Fibroblast of gingiva (primary cell): Measurements from ENCODE around the gene GTF2F2.
A peak's percentile ranks its signal among the peaks of the same experiment; 100 is the strongest.

ENCODE experiments used
- DNase-seq: peaks from one replicate; pipeline ENCODE4 v3.0.0-alpha.2; 2011; ENCODE audit warnings: low read depth

GTF2F2 gene

DNA sequence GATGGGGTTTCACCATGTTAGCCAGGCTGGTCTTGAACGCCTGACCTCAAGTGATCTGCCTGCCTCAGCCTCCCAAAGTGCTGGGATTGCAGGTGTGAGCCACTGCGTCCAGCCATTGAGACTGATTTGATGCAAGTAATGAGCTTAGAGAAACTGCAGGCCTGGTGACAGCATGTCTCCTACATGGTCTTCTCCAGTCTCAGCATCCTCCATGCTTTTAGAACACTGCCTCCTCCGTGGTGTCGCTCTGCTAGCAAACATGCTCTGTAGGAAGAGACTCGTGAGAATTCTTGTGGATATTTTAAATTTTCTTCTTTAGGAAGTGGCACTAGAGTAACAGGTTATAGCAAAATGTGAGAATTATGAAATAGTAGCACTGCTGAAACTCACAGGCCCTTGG, 183.6 kb downstream of the GTF2F2 start:
- DNase-seq, result no peak

DNA sequence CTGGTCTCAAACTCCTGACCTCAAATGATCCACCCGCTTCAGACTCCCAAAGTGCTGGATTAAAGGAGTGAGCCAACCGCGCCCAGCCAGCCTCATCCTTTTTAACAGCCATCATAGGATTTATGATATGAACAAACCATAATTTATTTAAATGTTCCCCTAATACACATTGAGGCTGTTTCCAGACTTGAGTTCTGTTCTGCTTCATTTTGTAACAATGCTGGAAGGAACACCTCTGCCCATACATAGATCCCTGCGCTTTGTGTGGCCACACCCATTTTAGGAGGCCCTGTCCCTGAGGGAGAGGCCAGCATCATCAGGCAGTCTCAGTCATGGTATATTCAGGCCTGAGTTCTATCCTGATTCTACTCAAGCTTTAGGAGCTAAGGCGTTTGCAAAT, 184.8 kb downstream of the GTF2F2 start:
- no peak for DNase-seq

DNA sequence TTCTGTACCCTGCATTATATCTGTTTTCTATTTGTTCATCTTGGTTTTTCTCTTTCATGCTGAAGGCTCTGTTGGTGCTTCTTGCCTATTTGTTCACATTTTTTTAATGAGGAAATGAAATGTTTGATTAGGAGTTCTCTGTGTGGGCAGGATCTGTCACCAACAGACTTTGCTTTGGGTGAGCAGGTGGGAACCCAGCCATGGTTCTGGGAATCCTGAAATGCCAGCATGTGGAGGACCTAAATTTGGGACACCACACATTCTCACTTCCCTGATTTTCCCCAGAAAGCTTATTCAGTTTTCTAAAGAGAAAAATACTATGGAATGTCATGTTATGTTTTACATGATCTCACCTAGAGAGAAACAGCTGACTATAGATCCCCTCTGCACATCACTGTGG, 186.7 kb downstream of the GTF2F2 start:
- no peak for DNase-seq

DNA sequence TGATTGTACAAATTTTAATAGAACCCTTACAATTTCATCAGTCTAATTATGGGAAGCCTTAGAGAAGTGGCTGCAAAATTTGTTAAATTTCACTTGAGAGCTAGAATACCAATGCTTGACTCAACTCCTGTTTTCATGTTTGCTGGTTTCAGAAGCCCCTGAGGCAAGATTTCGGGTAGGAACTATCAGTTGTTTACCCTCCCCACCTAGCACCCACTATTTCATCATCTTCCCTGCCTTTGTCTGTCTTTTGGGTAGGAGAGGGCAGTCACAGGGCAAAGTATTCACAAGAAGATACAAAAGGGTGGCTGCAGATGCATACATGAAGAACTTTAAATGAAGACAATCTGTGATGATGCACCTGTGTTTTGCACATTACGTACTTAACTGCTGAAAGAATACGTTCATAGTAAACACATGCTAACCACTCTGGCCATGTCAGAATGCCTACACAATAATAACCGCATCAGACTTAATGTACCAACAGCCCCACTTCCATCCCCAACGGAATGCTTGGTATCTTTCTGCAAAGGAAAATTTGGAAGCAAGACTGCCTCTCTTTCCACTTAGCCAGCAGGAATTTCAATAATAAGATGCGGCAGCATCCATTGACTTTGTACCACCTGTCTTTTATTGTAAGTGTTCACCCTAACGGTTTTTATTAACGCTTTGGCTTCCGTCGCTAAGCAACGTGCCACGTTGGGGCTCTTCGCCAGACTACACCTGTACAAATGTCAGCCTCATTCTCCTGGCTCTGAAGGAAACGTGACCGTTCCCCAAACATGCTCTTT, 190.2 kb downstream of the GTF2F2 start:
- no peak for DNase-seq

DNA sequence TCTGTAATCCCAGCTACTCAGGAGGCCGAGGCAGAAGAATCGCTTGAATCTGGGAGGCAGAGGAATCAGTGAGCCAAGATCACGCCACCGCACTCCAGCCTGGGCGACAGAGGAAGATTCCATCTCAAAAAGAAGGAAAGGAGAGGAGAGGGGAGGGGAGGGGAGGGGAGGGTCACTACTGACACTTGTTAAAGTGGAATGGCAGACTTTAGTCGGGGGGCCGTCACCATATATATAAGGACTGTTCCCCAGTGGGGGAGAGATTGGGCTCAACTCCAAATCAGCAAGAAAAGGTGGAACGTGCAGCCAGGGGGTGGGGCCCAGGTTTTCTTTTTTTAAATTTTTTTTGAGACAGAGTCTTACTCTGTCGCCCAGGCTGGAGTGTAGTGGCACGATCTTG, 194.5 kb downstream of the GTF2F2 start:
- DNase-seq, result no peak

DNA sequence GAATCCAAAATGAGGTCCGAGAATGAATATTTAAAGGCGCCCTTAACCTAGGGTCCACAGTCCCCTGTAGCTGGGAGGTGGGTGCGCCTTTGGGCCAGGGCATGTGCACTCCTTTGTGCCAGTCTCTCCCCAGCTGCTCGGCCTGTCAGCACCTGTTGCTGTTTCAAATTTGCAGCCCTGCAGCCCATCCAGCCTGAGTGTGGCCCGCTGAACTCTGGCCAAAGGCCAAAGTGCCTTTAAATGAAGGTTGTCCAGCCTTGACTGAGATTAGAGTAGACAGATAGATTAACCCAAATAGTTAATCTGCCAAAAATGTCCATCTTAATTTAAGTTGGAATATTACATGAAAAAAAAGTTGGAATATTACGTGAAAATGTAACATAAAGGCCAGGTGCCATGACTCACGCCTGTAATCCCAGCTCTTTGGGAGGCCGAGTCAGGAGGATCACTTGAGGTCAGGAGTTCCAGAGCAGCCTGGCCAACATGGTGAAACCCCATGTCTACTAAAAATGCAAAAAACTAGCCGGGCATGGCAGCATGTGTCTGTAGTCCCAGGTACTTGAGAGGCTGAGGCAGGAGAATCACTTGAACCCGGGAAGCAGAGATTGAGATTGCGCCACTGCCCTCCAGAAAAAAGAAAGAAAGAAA, 195.3 kb downstream of the GTF2F2 start:
- DNase-seq, result no peak

DNA sequence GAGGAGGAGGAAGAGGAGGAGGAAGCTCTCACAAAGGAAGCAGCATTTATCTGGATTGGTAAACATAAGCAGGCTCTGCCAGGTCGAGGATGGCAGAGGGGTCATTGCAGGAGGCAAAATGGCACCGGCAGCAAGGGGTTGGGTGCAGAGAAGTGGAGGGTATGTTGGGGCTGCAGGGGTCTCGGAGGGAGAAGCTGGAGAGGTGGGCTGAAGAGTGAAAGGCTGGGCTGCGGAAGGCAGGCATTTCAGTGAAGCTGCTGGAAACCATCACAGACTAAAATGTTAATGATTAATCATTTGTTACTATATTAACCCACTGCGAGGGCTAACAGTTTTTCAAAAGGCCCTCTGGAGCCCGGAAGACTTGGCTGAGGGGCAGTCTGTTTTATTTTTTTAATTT, 196.0 kb downstream of the GTF2F2 start:
- DNase-seq, result no peak

DNA sequence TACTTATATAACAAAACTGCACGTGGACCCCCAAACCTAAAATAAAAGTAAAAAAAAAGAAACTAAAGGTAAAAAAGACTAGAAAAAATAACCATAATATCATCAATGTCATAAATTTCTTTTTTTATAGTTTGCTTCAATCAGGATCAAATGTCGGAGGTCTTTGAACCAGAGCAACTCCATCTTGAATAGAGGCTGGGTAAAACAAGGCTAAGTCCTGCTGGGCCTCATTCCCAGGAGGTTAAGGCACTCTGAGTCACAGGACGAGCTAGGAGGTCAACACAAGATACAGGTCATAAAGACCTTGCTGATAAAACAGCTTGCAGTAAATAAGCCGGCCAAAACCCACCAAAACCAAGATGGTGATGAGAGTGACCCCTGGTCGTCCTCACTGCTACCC, 196.7 kb downstream of the GTF2F2 start:
- no peak for DNase-seq

DNA sequence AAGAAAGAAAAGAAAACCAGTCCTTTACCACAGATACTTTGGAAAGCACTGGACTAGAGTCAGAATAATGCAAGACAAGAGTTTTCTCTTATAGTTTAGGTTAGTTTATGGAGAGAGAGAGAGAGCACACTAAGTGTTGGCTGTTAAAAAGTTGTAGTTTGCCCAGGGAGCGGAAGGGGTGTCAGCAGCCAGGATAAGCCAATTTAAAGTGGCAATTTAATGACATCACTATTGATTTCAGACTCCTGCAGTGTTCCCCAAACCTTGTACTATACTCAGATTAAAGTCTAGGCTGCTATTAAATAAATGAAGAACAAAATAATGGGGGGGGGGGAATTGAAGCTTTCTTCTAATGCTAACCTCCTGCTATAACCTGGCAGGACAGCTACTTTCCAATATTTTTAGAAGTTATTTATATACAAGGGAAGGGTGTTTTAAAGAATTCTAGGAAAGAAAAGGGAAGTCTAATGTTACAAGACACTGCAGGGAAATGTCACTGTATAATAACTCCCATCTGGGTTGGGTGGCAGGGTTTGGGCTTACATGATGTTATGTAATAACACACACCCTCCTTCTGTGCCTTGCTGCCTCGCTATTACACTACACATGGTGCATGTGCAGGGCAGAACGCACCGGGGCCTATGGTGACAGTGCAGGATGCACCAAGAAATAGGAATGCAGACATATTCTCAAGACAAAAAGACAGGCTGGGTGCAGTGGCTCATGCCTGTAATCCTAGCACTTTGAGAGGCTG, 200.7 kb downstream of the GTF2F2 start:
- peak; percentile 25 for DNase-seq

DNA sequence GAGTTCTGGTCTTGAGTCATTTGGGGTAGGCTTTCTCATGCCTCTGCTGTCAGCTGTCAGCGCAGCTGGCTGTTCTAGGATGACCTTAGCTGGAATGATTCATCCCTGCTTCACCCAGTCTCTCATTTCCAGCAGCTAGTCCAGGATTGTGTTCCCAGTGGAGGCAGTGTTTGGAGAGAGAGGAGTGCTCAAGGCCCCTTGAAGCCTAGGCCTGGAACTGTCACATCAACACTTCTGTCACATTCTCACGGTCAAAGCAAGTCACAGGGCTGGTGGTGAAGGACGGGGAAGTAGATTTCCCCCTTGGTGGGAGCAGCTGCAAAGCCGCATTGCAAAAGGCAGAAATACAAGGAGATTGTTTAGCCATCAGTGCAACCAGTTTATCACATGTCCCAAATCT, 205.5 kb downstream of the GTF2F2 start:
- DNase-seq, result peak; percentile 82

DNA sequence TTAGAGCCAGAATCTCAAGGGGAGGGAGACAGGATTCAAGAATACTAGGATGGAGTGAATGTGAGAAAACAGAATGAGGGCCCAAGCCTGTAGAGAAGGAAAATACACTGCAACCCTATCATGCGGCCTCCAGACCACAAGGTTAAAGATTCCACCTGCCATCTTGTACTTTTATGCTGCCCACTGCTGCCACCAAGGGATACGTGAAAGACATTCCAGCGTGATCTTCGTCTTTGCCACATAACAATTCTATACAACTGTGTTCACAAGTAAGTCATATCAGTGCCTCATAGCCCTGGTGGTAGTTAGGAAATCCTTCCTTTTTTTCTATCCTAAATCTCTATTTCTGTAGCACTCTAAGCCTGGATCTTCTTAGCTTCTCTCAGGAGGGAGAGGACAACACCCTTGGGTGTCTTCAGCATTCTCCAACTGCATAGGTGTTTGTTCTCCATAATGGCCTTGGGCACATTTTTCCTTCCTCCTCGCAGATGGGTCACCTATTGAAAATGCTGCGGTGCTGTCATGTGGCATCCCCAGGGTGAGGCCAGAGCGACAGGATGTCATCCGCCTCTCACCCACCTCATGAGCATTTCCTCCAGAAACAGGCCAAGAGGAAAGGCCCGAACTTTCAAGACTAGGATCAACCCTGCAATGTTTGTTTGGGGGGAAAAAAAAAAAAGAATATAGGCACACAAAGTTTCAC, 207.1 kb downstream of the GTF2F2 start:
- DNase-seq, result no peak

DNA sequence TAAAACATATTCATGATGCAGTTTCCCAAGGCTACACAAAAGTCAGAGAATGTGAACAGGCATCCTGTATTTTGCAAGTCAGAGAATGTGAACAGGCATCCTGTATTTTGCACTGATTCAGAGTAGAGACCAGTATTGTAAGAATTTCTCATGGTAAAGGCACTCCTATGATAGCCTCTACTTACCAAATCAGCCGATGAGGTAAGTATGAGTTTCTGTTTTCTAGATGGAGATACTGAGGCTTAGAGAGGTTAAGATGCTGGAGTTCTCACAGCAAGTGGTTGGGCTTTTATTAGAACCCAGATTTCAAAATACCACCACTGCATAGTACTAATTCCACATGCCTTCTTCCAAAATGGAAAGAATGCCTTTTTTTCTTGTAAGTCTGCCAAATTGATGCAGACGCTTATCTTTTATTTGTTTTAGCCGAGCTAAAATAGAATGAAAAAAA, 208.4 kb downstream of the GTF2F2 start:
- DNase-seq, result peak; percentile 76

DNA sequence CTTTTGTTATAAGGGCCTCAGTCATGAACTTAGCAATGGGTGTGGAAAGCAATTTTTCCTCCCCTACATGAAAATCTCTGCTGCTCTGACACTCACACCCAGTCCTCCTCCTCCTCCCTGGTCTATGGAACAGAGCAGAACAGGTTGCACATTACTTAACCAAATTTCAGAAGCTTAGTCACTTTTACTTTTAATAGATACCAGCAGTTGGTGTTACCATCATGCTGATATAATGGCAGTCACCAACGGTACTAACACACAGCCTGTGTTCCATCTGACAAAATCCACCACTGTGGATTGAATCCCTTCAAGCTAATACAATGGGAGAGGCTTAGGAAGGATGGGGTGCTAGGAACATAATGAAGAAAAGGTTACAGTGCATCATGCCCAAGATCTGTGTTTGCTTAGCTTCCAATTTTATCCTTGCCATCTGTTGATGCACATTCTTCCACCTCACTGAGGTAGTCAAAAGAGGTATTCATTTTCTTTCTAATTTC, 210.9 kb downstream of the GTF2F2 start:
- DNase-seq, result no peak

DNA sequence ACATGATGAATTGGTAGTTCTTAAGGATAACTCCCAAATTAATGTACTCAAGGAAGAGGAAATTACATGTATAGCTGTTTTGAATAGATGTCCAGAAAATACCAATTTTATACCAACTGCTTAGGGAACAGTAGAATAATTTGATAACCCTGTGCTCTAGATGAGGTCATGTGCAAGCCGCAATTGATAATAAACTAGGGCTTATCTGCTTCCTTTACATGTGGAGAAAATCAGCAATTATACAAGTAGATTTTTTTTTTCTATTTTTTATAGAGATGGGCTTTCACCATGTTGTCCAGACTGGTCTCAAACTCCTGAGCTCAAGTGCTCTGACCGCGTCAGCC, 211.4 kb downstream of the GTF2F2 start:
- DNase-seq, result no peak

DNA sequence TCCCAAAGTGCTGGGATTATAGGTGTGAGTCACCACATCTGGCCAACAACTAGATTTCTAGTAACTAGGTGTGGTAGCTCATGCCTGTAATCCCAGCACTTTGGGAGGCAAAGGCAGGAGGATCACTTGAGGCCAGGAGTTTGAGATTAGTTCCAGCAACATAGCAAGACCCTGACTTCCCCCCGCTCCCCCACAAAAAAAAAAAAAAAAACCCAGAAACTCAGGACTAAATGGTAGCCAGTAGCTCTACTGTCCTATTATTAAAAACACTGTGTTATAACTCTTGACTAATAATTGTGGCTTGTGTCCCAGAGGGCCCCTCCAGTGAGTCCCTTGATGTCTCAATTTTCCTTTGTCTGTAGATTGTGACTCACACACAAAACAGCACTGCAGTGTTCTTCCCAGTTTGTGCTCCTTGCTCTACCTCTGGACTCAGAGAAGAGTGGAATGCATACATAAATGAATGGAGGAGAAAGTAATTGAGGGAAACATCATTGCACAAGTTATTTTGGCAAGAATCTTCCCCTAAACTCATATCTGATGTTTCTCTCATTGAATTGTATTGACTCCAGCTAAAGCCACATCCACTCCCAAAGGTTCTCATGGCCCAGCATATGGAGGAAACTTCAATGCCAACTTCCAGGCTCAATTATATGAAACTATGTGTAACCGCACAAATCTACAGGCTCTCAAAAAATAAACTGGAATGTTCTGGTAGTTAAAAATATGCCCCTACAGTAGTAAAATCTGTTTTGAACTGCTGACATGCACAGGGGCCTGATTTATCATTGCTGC, 211.9 kb downstream of the GTF2F2 start:
- peak; percentile 99 for DNase-seq

DNA sequence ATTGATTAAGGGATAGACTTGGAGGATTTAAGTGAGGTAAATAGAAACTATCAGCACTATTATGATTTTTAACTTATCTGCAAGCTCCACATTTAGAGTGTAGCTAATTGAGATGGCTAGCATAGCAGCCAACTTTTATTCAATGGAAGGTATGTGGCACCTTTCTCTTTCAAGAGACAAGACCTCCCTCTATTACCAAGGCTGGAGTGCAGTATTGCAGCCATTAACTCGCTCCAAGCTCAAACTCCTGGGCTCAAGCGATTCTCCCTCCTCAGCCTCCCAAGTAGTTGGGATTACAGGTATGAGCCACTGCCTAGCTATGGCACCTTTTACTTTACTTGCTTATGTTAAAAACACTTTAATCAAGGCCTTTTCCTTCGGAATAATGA, 212.5 kb downstream of the GTF2F2 start:
- DNase-seq, result no peak

DNA sequence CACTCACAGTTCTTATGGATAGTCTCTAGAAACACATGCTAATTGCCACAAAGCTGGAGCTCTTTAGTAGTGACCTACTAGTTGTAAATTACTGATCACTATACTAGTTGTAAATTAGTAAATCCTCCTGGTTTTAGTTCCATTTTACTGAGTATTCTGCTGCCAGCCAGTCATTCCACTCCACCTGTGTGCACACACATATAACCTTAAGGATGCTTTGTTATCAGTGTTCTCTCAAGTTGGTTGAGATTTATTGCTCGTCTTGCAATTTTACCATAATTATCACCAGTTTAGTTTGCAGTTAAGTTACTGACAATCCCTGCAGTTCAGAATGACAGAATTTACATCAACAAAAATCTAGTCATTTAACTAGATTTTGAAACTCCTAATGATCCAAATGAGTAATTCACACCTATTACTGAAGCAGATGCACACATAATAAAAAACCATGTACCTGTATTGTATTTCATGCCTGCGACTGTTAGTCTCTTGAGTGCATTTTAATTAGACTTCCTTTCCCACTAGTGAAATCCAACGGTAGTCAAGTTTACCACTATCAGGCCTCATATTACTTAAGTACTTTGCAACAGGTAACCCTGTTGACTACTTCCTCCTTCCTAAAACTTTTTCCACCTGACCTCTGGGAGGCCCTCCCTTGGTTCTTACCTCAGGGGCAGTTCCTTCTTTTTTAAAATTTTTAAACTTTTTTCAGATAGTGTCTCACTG, 213.1 kb downstream of the GTF2F2 start:
- no peak for DNase-seq
